ENCODE data around the gene ZNF14.
"Not testable (repeated sequence)": the region's sequence is repeated elsewhere in the genome, so short reads cannot be mapped to it uniquely, and the experiment has no call there.

The ZNF14 gene

GRCh38 chr19:19711934-19712828, 20.7 kb downstream of the ZNF14 start:
- CTCF ChIA-PET, result no interaction called here
- Histone ChIP-seq H3K4me3 (ENCODE audit: control insufficient read depth in 1 of 7, extremely low read depth in 1 of 7, insufficient read depth in 4 of 7, low read depth in 2 of 7, low read length in 6 of 7) (peak overlapping the region in 2 of 7 experiments; percentile 30 to 38), H3K27me3 (replicated peaks in 2 of 5; ENCODE audit: control insufficient read depth in 4 of 5, insufficient read depth in 5 of 5, low read length in 4 of 5) (no peaks in the 10 kb centered on the region), H3K9me3 (ENCODE audit: control extremely low read depth in 1 of 5, control insufficient read depth in 4 of 5, insufficient read depth in 2 of 5, low read depth in 1 of 5, low read length in 4 of 5) (peaks cover 27 to 97% (median 79%) of the 10 kb centered on the region in 5 experiments), H3K27ac (ENCODE audit: insufficient read depth in 1 of 2, low read depth in 1 of 2, low read length in 2 of 2, poor library complexity in 1 of 2, severe bottlenecking in 2 of 2) (no peak overlapping the region), H3K4me1 (ENCODE audit: control extremely low read depth in 1 of 4, control insufficient read depth in 4 of 4, insufficient read depth in 4 of 4, low read length in 3 of 4) (no peaks in the 10 kb centered on the region), H3K36me3 (ENCODE audit: control insufficient read depth in 4 of 4, insufficient read depth in 4 of 4, low read length in 3 of 4) (peaks cover 23 to 77% (median 40%) of the 10 kb centered on the region in 4 experiments)
- 100% methylated on average over 7 of the region's 10 CpGs for WGBS (ENCODE audit: insufficient coverage)
- no peak for DNase-seq
- POLR2A ChIA-PET, result interaction anchor here (0.6 kb wide), 1 partner anchor 9 kb away, joined by 3 read pairs; no protein-coding TSS in a partner anchor

- WGBS (ENCODE audit: insufficient coverage), result 100% methylated on average over 13 of the region's 14 CpGs
- no peak overlapping the region for H3K27ac ChIP-seq (ENCODE audit: insufficient read depth in 1 of 2, low read depth in 1 of 2, low read length in 2 of 2, poor library complexity in 1 of 2, severe bottlenecking in 2 of 2)
- no peaks in the 10 kb centered on the region for H3K27me3 ChIP-seq (replicated peaks in 2 of 5; ENCODE audit: control insufficient read depth in 4 of 5, insufficient read depth in 5 of 5, low read length in 4 of 5)
- POLR2A ChIA-PET, result no interaction called here
- no peaks in the 10 kb centered on the region for H3K4me1 ChIP-seq (ENCODE audit: control extremely low read depth in 1 of 4, control insufficient read depth in 4 of 4, insufficient read depth in 4 of 4, low read length in 3 of 4)
- DNase-seq, result no peak
- CTCF ChIA-PET, result no interaction called here
- peak overlapping the region in 1 of 7 experiments; percentile 30 for H3K4me3 ChIP-seq (ENCODE audit: control insufficient read depth in 1 of 7, extremely low read depth in 1 of 7, insufficient read depth in 4 of 7, low read depth in 2 of 7, low read length in 6 of 7)
- H3K36me3 ChIP-seq (ENCODE audit: control insufficient read depth in 4 of 4, insufficient read depth in 4 of 4, low read length in 3 of 4), result peaks cover 22 to 70% (median 37%) of the 10 kb centered on the region in 4 experiments
- H3K9me3 ChIP-seq (ENCODE audit: control extremely low read depth in 1 of 5, control insufficient read depth in 4 of 5, insufficient read depth in 2 of 5, low read depth in 1 of 5, low read length in 4 of 5), result peaks cover 24 to 96% (median 81%) of the 10 kb centered on the region in 5 experiments
These were observed 21.5 kb downstream of the ZNF14 start for GRCh38 chr19:19711306-19711933.

GRCh38 chr19:19710506-19710905, 22.4 kb downstream of the ZNF14 start:
- Histone ChIP-seq H3K4me3 (ENCODE audit: control insufficient read depth in 1 of 7, extremely low read depth in 1 of 7, insufficient read depth in 4 of 7, low read depth in 2 of 7, low read length in 6 of 7) (peak overlapping the region in 2 of 7 experiments; percentile 26 to 30), H3K4me1 (ENCODE audit: control extremely low read depth in 1 of 4, control insufficient read depth in 4 of 4, insufficient read depth in 4 of 4, low read length in 3 of 4) (no peaks in the 10 kb centered on the region), H3K27ac (ENCODE audit: insufficient read depth in 1 of 2, low read depth in 1 of 2, low read length in 2 of 2, poor library complexity in 1 of 2, severe bottlenecking in 2 of 2) (no peak overlapping the region), H3K27me3 (replicated peaks in 2 of 5; ENCODE audit: control insufficient read depth in 4 of 5, insufficient read depth in 5 of 5, low read length in 4 of 5) (no peaks in the 10 kb centered on the region), H3K9me3 (ENCODE audit: control extremely low read depth in 1 of 5, control insufficient read depth in 4 of 5, insufficient read depth in 2 of 5, low read depth in 1 of 5, low read length in 4 of 5) (peaks cover 24 to 97% (median 75%) of the 10 kb centered on the region in 5 experiments), H3K36me3 (ENCODE audit: control insufficient read depth in 4 of 4, insufficient read depth in 4 of 4, low read length in 3 of 4) (peaks cover 22 to 63% (median 36%) of the 10 kb centered on the region in 4 experiments)
- WGBS (ENCODE audit: insufficient coverage), result 100% methylated on average over 2 of the region's 2 CpGs
- ChIA-PET CTCF (no interaction called here), POLR2A (no interaction called here)
- DNase-seq, result no peak

- Histone ChIP-seq H3K4me3 (ENCODE audit: control insufficient read depth in 1 of 7, extremely low read depth in 1 of 7, insufficient read depth in 4 of 7, low read depth in 2 of 7, low read length in 6 of 7) (no peak overlapping the region), H3K27me3 (replicated peaks in 2 of 5; ENCODE audit: control insufficient read depth in 4 of 5, insufficient read depth in 5 of 5, low read length in 4 of 5) (no peaks in the 10 kb centered on the region), H3K36me3 (ENCODE audit: control insufficient read depth in 4 of 4, insufficient read depth in 4 of 4, low read length in 3 of 4) (peaks cover 0 to 21% (median 2%) of the 10 kb centered on the region in 4 experiments), H3K9me3 (ENCODE audit: control extremely low read depth in 1 of 5, control insufficient read depth in 4 of 5, insufficient read depth in 2 of 5, low read depth in 1 of 5, low read length in 4 of 5) (peaks cover 3 to 84% (median 57%) of the 10 kb centered on the region in 5 experiments), H3K27ac (ENCODE audit: insufficient read depth in 1 of 2, low read depth in 1 of 2, low read length in 2 of 2, poor library complexity in 1 of 2, severe bottlenecking in 2 of 2) (no peak overlapping the region), H3K4me1 (ENCODE audit: control extremely low read depth in 1 of 4, control insufficient read depth in 4 of 4, insufficient read depth in 4 of 4, low read length in 3 of 4) (no peaks in the 10 kb centered on the region)
- POLR2A ChIA-PET, result no interaction called here
- CTCF ChIA-PET, result no interaction called here
- 91% methylated on average over 5 of the region's 6 CpGs for WGBS (ENCODE audit: insufficient coverage)
- DNase-seq, result no peak
These were observed 28.1 kb downstream of the ZNF14 start for GRCh38 chr19:19704836-19705235.

DNA sequence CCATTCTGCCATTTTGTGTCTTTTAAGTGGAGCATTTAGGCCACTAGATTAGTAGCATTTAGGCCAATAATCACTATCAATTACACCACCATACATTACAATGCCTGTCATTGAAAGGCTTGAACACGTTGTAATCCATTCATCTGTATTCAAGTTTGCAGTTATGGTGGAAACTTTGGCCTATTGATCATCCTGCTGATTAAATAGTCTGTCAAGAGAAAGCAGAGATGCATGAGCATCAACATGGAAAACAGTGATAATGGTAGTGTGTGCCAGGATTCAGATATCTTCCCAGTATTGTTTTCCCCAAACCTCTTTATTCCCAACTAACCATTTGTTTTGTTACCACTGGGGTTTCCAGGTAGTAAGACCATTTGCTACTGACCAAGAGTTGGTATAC, 32.4 kb downstream of the ZNF14 start:
- H3K27me3 ChIP-seq (replicated peaks in 2 of 5; ENCODE audit: control insufficient read depth in 4 of 5, insufficient read depth in 5 of 5, low read length in 4 of 5); H3K36me3 ChIP-seq (ENCODE audit: control insufficient read depth in 4 of 4, insufficient read depth in 4 of 4, low read length in 3 of 4); DNase-seq; CTCF ChIA-PET; POLR2A ChIA-PET; H3K27ac ChIP-seq (ENCODE audit: insufficient read depth in 1 of 2, low read depth in 1 of 2, low read length in 2 of 2, poor library complexity in 1 of 2, severe bottlenecking in 2 of 2); H3K4me1 ChIP-seq (ENCODE audit: control extremely low read depth in 1 of 4, control insufficient read depth in 4 of 4, insufficient read depth in 4 of 4, low read length in 3 of 4): not testable (repeated sequence)
- Histone ChIP-seq H3K9me3 (ENCODE audit: control extremely low read depth in 1 of 5, control insufficient read depth in 4 of 5, insufficient read depth in 2 of 5, low read depth in 1 of 5, low read length in 4 of 5) (peaks cover 0 to 53% (median 30%) of the 10 kb centered on the region in 5 experiments), H3K4me3 (ENCODE audit: control insufficient read depth in 1 of 7, extremely low read depth in 1 of 7, insufficient read depth in 4 of 7, low read depth in 2 of 7, low read length in 6 of 7) (peak overlapping the region in 1 of 7 experiments; percentile 13)
- no CpG with 5 or more reads among the region's 1 CpG for WGBS (ENCODE audit: insufficient coverage)

- ChIA-PET POLR2A (no interaction called here), CTCF (interaction anchor here (0.6 kb wide), 1 partner anchor 895 kb away, joined by 3 read pairs; no protein-coding TSS in a partner anchor)
- Histone ChIP-seq H3K27me3 (replicated peaks in 2 of 5; ENCODE audit: control insufficient read depth in 4 of 5, insufficient read depth in 5 of 5, low read length in 4 of 5) (no peaks in the 10 kb centered on the region), H3K36me3 (ENCODE audit: control insufficient read depth in 4 of 4, insufficient read depth in 4 of 4, low read length in 3 of 4) (no peaks in the 10 kb centered on the region), H3K4me1 (ENCODE audit: control extremely low read depth in 1 of 4, control insufficient read depth in 4 of 4, insufficient read depth in 4 of 4, low read length in 3 of 4) (no peaks in the 10 kb centered on the region), H3K27ac (ENCODE audit: insufficient read depth in 1 of 2, low read depth in 1 of 2, low read length in 2 of 2, poor library complexity in 1 of 2, severe bottlenecking in 2 of 2) (no peak overlapping the region), H3K4me3 (ENCODE audit: control insufficient read depth in 1 of 7, extremely low read depth in 1 of 7, insufficient read depth in 4 of 7, low read depth in 2 of 7, low read length in 6 of 7) (no peak overlapping the region), H3K9me3 (ENCODE audit: control extremely low read depth in 1 of 5, control insufficient read depth in 4 of 5, insufficient read depth in 2 of 5, low read depth in 1 of 5, low read length in 4 of 5) (peaks cover 0 to 36% (median 18%) of the 10 kb centered on the region in 5 experiments)
- WGBS (ENCODE audit: insufficient coverage), result 100% methylated on average over 2 of the region's 5 CpGs
- no peak for DNase-seq
These were observed 35.3 kb downstream of the ZNF14 start for GRCh38 chr19:19697589-19697988.

GRCh38 chr19:19696386-19696785, 36.5 kb downstream of the ZNF14 start:
- Histone ChIP-seq H3K27ac (ENCODE audit: insufficient read depth in 1 of 2, low read depth in 1 of 2, low read length in 2 of 2, poor library complexity in 1 of 2, severe bottlenecking in 2 of 2) (no peak overlapping the region), H3K27me3 (replicated peaks in 2 of 5; ENCODE audit: control insufficient read depth in 4 of 5, insufficient read depth in 5 of 5, low read length in 4 of 5) (no peaks in the 10 kb centered on the region)

More at GRCh38 chr19:19696386-19696785, 36.5 kb downstream of the ZNF14 start:
- peaks cover 0 to 25% (median 15%) of the 10 kb centered on the region in 5 experiments for H3K9me3 ChIP-seq (ENCODE audit: control extremely low read depth in 1 of 5, control insufficient read depth in 4 of 5, insufficient read depth in 2 of 5, low read depth in 1 of 5, low read length in 4 of 5)
- CTCF ChIA-PET, result no interaction called here
- POLR2A ChIA-PET, result no interaction called here
- 100% methylated on average over 1 of the region's 2 CpGs for WGBS (ENCODE audit: insufficient coverage)
- no peaks in the 10 kb centered on the region for H3K36me3 ChIP-seq (ENCODE audit: control insufficient read depth in 4 of 4, insufficient read depth in 4 of 4, low read length in 3 of 4)
- DNase-seq, result no peak
- no peaks in the 10 kb centered on the region for H3K4me1 ChIP-seq (ENCODE audit: control extremely low read depth in 1 of 4, control insufficient read depth in 4 of 4, insufficient read depth in 4 of 4, low read length in 3 of 4)
- no peak overlapping the region for H3K4me3 ChIP-seq (ENCODE audit: control insufficient read depth in 1 of 7, extremely low read depth in 1 of 7, insufficient read depth in 4 of 7, low read depth in 2 of 7, low read length in 6 of 7)
